ENCODE data around the gene CRLF2. TPM values are rescaled to one million over a fixed set of nuclear protein-coding genes. Genes with fewer than 3 reads are reported as not detected.
"Not testable (repeated sequence)": the region's sequence is repeated elsewhere in the genome, so short reads cannot be mapped to it uniquely, and the experiment has no call there.

Gene CRLF2
- total RNA-seq, 3 donors from 2014 or later, result 0.31 to 0.63 TPM; not detected in 1

DNA sequence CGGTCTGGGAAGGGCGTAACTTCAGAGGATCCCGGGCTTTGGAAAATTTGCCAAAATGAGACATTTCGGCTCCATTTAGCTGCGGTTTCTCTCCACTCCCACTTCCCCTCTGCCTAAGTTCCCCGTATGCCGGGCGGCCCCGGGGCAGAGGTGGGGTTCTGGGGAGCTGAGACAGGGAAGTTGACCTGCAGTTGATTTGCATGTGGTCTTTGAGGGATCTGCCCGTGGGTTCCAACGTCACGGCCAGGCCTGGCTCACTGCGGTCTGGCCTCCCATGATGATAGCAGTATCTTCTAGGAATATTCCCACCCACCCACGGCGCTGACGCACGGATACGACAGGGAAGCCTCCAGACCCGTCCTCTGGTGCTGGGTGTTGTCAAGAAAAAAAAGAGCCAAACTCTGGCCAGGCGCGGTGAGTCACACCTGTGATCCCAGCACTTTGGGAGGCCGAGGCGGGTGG is 27.3 kb upstream of the CRLF2 start:
- TF ChIP-seq, protein P1, sequence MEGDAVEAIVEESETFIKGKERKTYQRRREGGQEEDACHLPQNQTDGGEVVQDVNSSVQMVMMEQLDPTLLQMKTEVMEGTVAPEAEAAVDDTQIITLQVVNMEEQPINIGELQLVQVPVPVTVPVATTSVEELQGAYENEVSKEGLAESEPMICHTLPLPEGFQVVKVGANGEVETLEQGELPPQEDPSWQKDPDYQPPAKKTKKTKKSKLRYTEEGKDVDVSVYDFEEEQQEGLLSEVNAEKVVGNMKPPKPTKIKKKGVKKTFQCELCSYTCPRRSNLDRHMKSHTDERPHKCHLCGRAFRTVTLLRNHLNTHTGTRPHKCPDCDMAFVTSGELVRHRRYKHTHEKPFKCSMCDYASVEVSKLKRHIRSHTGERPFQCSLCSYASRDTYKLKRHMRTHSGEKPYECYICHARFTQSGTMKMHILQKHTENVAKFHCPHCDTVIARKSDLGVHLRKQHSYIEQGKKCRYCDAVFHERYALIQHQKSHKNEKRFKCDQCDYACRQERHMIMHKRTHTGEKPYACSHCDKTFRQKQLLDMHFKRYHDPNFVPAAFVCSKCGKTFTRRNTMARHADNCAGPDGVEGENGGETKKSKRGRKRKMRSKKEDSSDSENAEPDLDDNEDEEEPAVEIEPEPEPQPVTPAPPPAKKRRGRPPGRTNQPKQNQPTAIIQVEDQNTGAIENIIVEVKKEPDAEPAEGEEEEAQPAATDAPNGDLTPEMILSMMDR (IDR thresholded peaks at IDR 0.05), result no peak
- peak; percentile 64 for ATAC-seq

DNA sequence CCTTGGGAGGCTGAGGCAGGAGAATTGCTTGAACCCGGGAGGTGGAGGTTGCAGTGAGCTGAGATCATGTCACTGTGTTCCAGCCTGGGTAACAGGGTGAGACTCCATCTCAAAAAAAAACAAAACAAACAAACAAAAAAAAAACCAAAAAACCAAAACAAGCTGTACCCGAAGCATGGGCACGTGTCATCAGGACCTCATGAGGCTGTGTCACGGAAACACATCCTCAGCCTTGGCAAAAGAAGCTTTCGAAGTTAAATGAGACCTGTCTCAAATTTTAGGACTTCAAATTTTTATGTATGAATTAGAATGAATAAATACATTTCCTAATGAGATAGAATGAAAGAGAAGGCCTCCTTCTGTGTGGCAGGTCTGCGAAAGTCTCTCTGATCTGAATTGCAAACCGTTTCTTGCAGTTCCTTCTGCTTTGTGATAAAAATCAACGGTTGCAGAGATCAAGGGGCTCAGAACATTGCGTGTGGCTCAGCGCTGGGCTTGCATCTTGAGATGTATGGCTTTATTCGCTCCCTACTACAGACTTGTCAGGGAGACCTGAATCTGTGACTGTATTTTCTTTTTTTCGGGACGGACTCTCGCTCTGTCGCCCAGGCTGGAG is 19.5 kb upstream of the CRLF2 start:
- H3K4me1 ChIP-seq (ENCODE audit: low read depth), result no peaks in the 10 kb centered on the region
- intact Hi-C loops (cut with DNase I, micrococcal nuclease), result no loop called here
- H3K9me3 ChIP-seq, result peaks cover 14% of the 10 kb centered on the region
- TF ChIP-seq, protein P1 (IDR thresholded peaks at IDR 0.05), result no peak
- ATAC-seq, result no peak
- no peaks in the 10 kb centered on the region for H3K36me3 ChIP-seq (ENCODE audit: low read depth)
- H3K4me3 ChIP-seq, result no peak overlapping the region
- DNase-seq, result no peak

More for the DNA sequence above, 27.3 kb upstream of the CRLF2 start:
- peak; percentile 40 to 82 (median 43) for DNase-seq
- H3K9me3 ChIP-seq, result peaks cover 6% of the 10 kb centered on the region
- H3K4me3 ChIP-seq, result no peak overlapping the region
- H3K4me1 ChIP-seq (ENCODE audit: low read depth), result no peaks in the 10 kb centered on the region
- no peaks in the 10 kb centered on the region for H3K36me3 ChIP-seq (ENCODE audit: low read depth)
- intact Hi-C loops (cut with DNase I, micrococcal nuclease), result no loop called here

DNA sequence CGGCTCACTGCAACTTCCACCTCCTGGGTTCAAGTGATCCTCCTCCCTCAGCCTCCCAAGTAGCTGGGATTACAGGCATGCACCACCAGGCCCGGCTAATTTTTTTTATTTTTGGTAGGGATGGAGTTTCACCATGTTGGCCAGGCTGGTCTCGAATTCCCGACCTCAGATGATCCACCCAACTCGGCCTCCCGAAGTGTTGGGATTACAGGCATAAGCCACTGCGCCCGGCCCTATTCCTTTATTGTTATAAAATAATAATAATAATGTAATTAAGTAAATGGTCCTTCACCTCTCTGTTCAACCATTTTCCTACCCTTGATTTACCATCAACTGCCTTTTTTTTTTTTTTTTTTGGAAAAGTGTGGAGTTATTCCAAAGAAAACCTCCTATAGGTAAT is 15.7 kb upstream of the CRLF2 start:
- H3K4me3 ChIP-seq; H3K4me1 ChIP-seq (ENCODE audit: low read depth); ATAC-seq; DNase-seq; H3K36me3 ChIP-seq (ENCODE audit: low read depth); intact Hi-C loops (cut with DNase I, micrococcal nuclease); H3K9me3 ChIP-seq: not testable (repeated sequence)

DNA sequence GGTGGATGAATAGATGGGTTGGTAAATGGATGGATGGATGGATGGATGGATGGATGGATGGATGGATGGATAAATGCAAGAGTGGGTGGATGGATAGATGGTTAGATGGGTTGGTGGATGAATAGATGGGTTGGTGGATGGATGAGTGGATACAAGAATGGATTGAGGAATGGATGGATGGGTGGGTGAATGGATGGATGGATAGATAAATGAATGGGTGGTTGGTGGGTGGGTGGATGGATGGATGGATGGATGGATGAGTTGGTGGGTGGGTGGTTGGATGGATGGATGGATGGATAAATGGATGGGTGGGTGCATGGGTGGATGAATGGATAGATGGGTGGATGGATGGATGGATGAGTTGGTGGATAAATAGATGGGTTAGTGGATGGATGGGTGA is 13.8 kb upstream of the CRLF2 start:
- Histone ChIP-seq H3K4me3 (no peak overlapping the region), H3K36me3 (ENCODE audit: low read depth) (no peaks in the 10 kb centered on the region), H3K4me1 (ENCODE audit: low read depth) (no peaks in the 10 kb centered on the region), H3K9me3 (peaks cover 11% of the 10 kb centered on the region)
- DNase-seq (no peak), ATAC-seq (no peak)
- intact Hi-C loops (cut with DNase I, micrococcal nuclease), result no loop called here
- TF ChIP-seq, protein P1 (IDR thresholded peaks at IDR 0.05), result no peak

DNA sequence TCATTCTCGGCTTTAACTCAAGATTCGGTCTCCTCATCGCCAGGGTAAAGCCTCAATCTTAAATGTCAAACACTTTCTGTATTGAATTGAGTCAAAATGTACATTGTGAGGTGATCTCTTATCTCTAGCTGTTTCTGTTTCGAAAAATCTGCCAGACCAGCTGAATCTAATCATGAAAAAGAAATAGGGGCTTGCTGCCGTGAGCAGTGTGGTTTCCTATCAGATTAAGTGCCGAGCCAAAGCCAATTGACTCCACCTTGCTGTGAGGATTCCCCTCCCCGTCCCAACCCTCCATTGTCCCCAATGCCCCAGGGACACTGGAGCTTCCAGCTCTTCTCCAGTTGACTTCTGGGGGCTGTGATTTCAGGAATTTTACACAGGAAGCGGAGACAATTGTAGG is 12.5 kb upstream of the CRLF2 start:
- no peak overlapping the region for H3K4me3 ChIP-seq
- ATAC-seq (no peak), DNase-seq (no peak)
- TF ChIP-seq, protein P1 (IDR thresholded peaks at IDR 0.05), result no peak
- H3K9me3 ChIP-seq, result peaks cover 11% of the 10 kb centered on the region
- no peaks in the 10 kb centered on the region for H3K4me1 ChIP-seq (ENCODE audit: low read depth)
- no peaks in the 10 kb centered on the region for H3K36me3 ChIP-seq (ENCODE audit: low read depth)
- intact Hi-C loops (cut with DNase I, micrococcal nuclease), result no loop called here

DNA sequence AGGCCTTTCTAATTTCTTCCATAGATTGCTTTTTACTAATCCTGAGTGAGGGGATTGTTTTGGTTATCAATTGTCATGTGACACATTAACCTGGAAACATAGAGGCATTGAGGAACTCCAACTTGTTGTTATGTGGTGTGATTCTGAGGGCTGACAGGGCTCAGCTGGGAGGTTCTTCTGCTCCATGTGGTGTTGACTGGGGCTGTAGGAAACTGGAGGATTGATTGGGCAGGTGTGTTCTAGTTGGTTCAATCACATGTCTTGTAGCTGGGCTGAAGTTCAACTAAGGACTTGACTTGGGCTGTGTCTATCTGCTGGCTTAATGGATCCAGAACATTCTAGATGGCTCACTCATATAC is 10.8 kb upstream of the CRLF2 start:
- intact Hi-C loops (cut with DNase I, micrococcal nuclease), result no loop called here
- Histone ChIP-seq H3K9me3 (peaks cover 11% of the 10 kb centered on the region), H3K36me3 (ENCODE audit: low read depth) (no peaks in the 10 kb centered on the region), H3K4me3 (no peak overlapping the region), H3K4me1 (ENCODE audit: low read depth) (no peaks in the 10 kb centered on the region)
- ATAC-seq, result no peak
- no peak for DNase-seq
- TF ChIP-seq, protein P1 (IDR thresholded peaks at IDR 0.05), result no peak

All from mucosa of descending colon (tissue), 3 donors.